CD4-positive, alpha-beta T cell treated with Interleukin-6 for 4 hours (primary cell): ENCODE data around the gene THBS4.

Source experiments
- DNase-seq: peaks from one replicate; pipeline ENCODE4 v3.0.0-alpha.2; 2020; ENCODE audit warnings: mixed read lengths

Gene THBS4

DNA sequence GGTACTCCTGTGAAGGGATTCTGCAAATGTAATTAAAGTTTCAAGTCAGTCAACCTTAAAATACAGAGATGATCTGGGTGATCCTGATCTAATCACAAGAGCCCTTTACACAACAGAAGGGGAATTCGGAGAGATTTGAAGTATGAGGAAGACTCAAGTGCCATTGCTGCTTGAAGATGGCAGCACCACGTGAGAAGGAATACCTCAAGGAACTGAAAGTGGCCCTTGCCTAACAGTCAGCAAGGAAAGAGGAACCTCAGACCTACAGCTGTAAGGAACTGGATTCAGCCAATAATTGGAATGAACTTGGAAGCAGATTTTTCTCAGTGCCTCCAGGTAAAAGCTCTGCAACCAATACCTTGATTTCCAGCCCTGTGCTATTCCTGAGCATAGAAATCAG, 87.4 kb downstream of the THBS4 start:
- no peak for DNase-seq

DNA sequence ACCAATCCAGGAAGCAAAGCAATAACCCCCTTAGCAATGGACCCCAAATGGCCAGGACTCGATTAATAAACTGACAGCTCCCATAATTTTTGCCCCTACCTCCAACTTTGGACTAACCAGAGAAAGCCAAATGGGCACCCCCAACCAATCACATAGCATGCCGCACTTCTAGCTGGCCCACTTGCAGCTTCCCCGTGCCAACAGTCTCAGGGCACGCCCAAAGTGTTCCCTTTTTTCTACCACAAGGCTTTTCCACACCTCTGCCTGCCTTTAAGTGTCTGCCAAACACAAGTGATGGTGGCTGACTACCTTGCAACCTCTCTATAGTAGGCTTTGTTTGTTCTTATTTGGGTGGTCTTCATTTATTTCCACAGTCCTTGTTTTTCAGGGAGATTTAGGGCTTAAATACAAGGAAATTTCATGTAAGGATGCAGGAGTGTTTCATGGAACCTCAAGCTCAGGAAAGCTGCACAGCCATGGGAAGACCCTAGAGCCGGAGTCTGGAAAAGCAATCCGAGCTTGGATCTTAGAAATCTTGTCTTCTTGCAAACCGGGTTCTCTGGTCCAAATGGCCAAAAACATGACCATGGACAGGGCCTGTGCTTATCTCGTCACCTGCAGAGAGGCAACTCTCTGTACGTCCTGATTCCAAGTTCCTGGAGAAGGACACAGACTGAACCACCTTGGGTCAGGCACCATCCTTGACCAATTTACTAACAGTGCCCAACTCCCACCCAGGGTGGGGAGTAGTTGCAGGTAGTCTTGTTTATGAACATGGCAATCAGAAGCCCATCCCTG, 89.2 kb downstream of the THBS4 start:
- no peak for DNase-seq

DNA sequence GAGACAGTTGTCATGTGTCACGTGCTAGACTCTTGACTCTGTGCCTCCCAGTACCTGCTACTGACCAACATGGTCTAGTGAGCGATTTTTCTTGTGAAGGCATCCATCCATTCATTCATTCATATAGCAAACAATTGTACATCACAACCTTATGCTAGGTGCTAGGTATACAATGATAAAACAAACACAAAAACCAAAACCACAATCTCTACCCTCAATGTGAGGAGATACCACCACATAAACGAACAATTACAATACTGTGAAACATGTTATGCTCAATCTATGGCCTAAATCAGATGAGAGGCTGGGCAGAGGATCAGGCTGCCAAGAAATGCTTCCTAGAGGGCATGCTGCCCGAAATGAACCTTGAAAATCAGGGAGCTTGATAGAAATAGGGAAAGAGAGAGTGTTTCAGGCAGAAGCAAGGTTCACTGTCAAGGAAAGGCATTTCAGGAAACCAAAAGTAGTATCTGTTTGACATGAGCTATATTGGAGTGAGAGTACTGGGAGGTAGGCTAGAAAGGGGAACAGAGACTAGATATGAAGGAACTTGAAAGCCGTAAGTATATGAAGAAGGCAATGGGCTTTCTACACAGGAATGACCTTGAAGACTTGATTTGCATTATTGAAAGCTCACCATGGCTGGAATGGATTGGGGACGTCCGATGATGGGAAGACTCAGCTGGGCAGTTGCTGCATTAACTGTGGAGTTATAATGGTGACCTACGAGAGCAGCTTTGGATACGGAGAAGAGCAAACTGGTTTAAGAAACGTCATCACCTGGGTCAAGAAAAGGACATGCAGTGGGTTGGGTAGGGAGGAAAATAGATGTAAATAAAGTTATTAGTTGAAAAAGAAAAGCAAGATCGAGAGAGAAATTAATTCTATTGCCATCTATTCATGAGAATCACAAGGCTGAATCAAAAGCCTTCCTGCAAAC, 90.1 kb downstream of the THBS4 start:
- no peak for DNase-seq

DNA sequence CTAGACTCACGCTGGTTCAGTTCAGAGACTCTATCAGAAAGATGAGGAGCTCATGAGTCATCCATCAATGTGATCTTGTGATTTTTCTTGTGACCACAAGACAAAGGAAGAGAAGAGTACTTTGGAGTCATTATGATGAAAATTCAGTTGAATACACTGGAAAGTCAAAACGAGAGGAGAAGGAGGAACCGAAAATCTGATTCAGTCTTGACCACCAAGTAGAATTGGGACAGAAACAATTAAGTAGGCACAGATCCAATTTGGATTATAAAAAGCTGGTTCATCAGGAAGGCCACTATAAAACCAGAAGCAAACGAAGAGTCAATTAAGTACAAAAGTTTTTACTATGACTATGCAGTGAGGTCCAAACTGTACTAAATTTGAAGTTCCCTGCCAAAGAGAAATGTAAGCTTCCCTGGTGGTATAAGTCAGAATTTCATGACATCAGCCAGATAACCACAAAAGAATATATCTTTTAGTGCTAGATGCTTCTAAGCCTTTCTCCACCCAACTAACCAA, 90.9 kb downstream of the THBS4 start:
- DNase-seq, result peak; percentile 41

DNA sequence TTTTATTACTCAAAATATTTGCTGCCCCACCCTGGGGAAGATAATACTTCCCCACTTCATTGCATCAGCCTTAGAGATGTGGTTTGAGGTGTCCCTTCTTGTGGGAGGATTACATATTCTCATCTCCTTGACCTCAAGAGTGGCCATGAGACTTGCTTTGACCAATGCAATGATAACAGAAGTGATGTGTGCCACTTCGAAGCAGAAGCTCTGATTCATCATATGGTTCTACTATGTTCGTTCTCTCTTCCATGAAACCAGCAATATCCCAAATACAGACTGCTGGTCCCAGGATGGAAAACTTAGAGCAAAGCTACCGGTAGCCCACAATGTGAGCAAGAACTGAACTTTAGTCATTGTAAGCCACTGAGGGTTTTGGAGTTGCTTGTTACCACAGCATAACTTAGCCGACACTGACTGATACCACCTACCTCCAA, 92.0 kb downstream of the THBS4 start:
- no peak for DNase-seq

DNA sequence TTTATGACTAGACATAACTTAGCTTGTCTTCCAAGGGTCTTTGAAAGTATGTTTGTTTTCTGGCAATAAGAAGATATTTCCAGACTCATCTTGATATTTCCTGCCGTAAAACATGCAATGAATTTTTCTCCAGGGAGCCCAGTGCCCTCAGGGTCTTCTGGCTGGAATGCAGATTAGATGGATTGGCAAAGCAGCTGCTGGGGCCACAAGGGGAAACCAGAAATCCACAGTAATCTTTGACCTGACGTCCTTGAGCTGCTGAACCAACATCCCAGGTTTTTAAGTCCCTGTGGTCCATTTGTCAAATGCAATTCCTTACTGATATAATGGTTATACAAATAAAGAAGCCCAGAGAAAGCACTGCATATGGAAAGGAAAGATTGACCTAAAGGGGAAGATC, 93.0 kb downstream of the THBS4 start:
- no peak for DNase-seq

DNA sequence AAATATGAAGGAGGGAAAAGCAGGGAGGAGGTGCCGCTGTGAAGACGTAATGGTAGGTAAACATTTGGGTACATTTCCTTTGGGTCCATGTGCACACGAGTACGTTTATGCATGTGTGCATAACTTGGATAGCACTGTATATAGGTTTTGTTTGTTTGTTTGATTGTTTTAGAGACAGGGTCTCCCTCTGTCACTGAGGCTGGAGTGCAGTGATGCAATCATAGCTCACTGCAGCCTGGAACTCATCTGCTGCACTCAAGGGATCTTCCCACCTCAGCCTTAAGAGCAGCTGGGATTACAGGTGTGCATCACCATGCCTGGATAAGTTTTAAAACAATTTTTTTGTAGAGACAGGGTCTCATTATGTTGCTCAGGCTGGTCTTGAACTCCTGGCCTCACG, 94.0 kb downstream of the THBS4 start:
- no peak for DNase-seq
